ENCODE results near the gene ADORA1. TPM values are rescaled to one million over a fixed set of nuclear protein-coding genes. Genes with fewer than 3 reads are reported as not detected.

The ADORA1 gene
- total RNA-seq, 1 experiment from 2014 or later, result 0.58 TPM

GRCh38 chr1:203211812-203212211 is 84.3 kb downstream of the ADORA1 start:
- no peak for DNase-seq (ENCODE audit: low spot score)

DNA sequence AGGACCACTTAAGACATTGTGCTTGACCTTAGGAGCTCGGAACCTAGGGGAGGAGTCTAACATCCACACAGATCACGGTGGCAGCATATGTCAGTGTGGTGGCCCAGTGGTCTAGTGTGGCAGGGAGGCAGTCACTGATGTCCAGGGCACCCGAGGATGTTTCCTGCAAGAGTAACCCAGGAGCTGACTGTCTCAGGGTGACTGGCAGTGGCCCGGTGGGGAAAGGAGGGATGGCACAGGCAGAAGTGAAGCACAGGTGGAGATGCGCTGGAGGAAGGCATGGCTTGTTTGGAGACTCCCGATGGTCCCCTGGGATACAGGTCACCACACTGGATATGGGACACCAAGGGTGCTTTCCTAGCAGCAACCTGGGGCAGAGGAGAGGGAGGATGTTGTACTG is 85.6 kb downstream of the ADORA1 start:
- no peak for DNase-seq (ENCODE audit: low spot score)

GRCh38 chr1:203214871-203215270 is 87.3 kb downstream of the ADORA1 start:
- no peak for DNase-seq (ENCODE audit: low spot score)

DNA sequence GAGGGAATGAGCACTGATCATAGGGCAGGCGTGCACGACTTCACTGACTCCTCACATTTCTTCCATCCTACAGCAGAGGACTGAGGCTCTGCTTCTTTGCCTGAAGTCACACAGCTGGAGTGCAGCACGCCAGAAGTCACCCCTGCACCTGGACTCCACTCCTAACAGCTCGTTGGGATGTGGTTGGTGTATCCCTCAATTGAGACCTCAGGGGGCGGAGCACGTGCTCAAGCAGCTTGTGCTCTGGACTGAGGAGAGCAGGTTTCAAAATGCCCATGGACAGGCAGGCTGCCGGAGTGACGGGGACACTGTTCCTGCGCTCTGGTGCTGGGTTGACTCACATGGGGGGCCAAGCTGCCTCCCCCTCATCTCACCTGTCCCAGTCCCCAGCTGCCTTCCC is 88.0 kb downstream of the ADORA1 start:
- no peak for DNase-seq (ENCODE audit: low spot score)

DNA sequence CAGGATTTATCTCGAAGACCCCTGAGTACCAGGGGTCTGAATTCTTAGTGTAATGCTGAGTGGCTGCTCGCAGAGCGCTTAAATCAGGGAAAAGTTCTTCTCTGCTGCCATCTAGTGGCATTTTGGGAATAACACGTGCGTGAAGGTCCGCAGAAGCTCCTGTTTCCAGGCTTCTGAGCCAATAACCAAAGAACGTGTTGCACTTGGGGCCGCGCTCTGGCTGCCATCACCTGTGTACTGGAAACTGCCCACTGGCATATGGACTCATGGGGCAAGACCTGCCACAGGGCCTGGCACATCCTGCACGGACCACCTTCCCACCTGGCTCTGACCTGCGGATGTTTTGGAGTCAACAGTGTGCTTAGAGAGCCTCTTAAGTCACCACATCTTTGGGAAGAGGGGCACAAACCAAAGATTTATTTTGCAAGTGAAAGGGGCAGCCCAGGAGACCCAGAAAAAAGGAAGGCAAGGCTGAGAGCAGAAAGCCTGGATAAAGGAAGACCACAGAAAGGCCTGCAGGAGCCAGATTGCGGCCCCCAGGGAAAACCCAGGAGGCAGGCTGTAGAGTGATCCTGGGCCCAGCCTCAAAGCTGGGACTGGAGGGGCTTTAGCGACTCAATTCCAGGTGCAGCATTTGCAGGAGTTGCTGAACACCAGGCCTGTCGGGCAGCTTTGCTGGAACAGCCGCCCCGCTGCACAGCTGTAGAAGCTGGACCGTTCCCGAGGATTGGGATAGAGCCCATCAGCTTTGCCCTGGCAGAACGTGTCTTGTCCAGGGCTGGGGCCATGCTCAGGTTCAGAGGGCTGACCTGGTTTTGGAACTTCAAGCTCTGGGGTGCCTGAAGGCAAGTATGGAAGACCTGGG is 89.0 kb downstream of the ADORA1 start:
- peak; percentile 50 for DNase-seq (ENCODE audit: low spot score)

Other genes with a start within 250 kb of the ADORA1 start
- gene RABIF, start 238.6 kb upstream of the ADORA1 start, total RNA-seq (2014; rRNA removed; shearing (Covaris generic)), result 6.4 and 7.5 TPM in 2 replicates
- 24.4 and 25.9 TPM in 2 replicates for gene KLHL12, start 200.5 kb upstream of the ADORA1 start, total RNA-seq (2014; rRNA removed; shearing (Covaris generic))
- gene ADIPOR1, start 169.4 kb upstream of the ADORA1 start, total RNA-seq (2014; rRNA removed; shearing (Covaris generic)), result 115 and 122 TPM in 2 replicates
- 38.8 and 42.4 TPM in 2 replicates for gene CYB5R1, start 160.5 kb upstream of the ADORA1 start, total RNA-seq (2014; rRNA removed; shearing (Covaris generic))
- gene TMEM183A, start 120.4 kb upstream of the ADORA1 start, total RNA-seq (2014; rRNA removed; shearing (Covaris generic)), result 82.8 and 82.9 TPM in 2 replicates
- 0.27 and 1.1 TPM in 2 replicates for gene PPFIA4, start 101.2 kb upstream of the ADORA1 start, total RNA-seq (2014; rRNA removed; shearing (Covaris generic))
- not detected in 2 replicates for gene MYOG, start 41.7 kb upstream of the ADORA1 start, total RNA-seq (2014; rRNA removed; shearing (Covaris generic))
- gene MYBPH, start 48.1 kb downstream of the ADORA1 start, total RNA-seq (2014; rRNA removed; shearing (Covaris generic)), result not detected in 2 replicates
- gene CHI3L1, start 59.0 kb downstream of the ADORA1 start, total RNA-seq (2014; rRNA removed; shearing (Covaris generic)), result not detected in 2 replicates
- gene CHIT1, start 101.9 kb downstream of the ADORA1 start, total RNA-seq (2014; rRNA removed; shearing (Covaris generic)), result not detected in 2 replicates
- 11.2 and 11.7 TPM in 2 replicates for gene BTG2, start 177.8 kb downstream of the ADORA1 start, total RNA-seq (2014; rRNA removed; shearing (Covaris generic))
- gene FMOD, start 223.4 kb downstream of the ADORA1 start, total RNA-seq (2014; rRNA removed; shearing (Covaris generic)), result 0.10 TPM in 1 of 2 replicates, not detected in the other

Data from H4 (cell line).